GM10266 (cell line): ENCODE data around the gene TMEM63C.

Experiments used
- DNase-seq: peaks from one replicate; pipeline ENCODE4 v3.0.0; 2012; ENCODE audit errors: extremely low spot score
- TF ChIP-seq, protein P1 (sequence below): IDR thresholded peaks from 2 replicates; pipeline ENCODE4 v1.5.1; 2012; ENCODE audit warnings: mild to moderate bottlenecking, low read depth; ENCODE audit not compliant: control insufficient read depth, insufficient read depth; ENCODE audit errors: missing control alignments

Gene TMEM63C

GRCh38 chr14:77200406-77200985, 18.9 kb downstream of the TMEM63C start:
- DNase-seq: no peak

DNA sequence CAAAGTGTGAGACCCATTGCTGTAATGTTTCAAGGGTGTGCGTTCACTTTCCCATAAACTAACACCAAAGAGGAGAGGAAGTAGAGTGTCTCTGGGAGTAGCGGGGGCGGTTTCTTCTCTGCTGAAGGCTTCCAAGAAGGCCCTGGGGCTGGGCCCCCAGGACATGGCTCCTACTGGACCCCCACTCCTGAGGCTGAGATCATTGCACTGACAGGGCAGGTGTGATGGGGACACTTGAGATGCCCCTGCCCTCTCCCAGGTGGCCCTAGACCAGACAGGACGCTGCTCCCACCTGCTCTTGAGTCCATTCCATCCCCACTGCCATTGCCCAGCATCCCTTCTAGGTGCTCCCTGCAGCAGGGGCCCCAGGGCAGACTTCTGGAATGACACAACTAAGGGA, 20.1 kb downstream of the TMEM63C start:
- TF ChIP-seq, protein P1, sequence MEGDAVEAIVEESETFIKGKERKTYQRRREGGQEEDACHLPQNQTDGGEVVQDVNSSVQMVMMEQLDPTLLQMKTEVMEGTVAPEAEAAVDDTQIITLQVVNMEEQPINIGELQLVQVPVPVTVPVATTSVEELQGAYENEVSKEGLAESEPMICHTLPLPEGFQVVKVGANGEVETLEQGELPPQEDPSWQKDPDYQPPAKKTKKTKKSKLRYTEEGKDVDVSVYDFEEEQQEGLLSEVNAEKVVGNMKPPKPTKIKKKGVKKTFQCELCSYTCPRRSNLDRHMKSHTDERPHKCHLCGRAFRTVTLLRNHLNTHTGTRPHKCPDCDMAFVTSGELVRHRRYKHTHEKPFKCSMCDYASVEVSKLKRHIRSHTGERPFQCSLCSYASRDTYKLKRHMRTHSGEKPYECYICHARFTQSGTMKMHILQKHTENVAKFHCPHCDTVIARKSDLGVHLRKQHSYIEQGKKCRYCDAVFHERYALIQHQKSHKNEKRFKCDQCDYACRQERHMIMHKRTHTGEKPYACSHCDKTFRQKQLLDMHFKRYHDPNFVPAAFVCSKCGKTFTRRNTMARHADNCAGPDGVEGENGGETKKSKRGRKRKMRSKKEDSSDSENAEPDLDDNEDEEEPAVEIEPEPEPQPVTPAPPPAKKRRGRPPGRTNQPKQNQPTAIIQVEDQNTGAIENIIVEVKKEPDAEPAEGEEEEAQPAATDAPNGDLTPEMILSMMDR: no peak
- no peak for DNase-seq

More at GRCh38 chr14:77200406-77200985, 18.9 kb downstream of the TMEM63C start:
- TF ChIP-seq, protein P1: no peak

GRCh38 chr14:77203611-77204458, 22.2 kb downstream of the TMEM63C start:
- TF ChIP-seq, protein P1: no peak
- no peak for DNase-seq

GRCh38 chr14:77204459-77204771, 22.8 kb downstream of the TMEM63C start:
- DNase-seq: no peak

DNA sequence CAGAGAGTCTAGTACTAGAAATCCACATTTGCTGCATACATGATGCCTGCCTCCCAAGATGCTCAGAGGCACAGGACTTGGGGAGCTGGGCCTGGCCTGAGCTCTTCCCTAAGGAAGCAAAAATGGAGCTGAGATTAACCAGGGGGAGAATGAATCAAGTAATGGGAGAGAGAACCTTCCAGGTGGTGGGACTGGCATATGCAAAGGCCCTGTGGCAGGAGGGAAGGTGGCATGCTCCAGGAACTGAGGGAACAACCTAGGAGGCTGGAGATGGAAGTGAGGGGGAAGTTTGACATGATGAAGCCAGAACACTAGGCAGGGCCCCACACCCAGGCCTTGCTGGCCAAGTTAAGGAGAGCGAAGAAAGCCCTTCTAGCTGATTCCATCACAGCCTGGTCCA, 23.3 kb downstream of the TMEM63C start:
- no peak for DNase-seq
- TF ChIP-seq, protein P1: no peak

More at GRCh38 chr14:77204459-77204771, 22.8 kb downstream of the TMEM63C start:
- TF ChIP-seq, protein P1: no peak

GRCh38 chr14:77205566-77205965, 24.0 kb downstream of the TMEM63C start:
- TF ChIP-seq, protein P1: no peak
- DNase-seq: no peak

DNA sequence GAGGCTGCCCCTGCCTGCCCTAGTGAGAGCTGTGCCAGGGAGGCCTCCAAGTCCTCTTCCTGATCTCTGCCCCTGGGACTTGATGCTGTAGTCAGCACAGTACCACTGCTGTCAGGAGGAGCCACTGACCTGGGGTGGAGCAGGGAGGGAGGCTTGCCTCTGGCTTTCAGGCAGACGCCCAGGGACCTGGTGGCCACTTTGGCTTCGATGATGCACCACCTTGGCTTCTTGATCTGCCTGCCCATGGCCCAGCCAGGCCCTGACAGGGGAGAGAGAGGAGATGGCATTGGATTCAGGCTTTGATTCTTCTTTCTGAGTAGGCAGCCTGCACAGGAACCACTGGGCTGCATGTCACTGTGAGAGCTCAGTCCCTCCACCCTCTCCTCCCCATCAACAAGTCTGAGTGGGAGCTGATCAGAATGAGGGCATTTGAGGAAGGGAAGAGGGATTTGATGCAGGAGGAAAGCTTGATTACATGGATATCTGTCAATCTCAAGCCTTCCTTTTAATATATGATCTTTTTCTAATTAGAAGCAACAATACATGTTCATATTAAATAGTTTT, 24.7 kb downstream of the TMEM63C start:
- no peak for DNase-seq
- TF ChIP-seq, protein P1: no peak
